Erythroblast (primary cell): Measurements from ENCODE around the gene PLS1.
"Not testable (repeated sequence)": the region's sequence is repeated elsewhere in the genome, so short reads cannot be mapped to it uniquely, and the experiment has no call there.

Experiments used
- GATA1 ChIP-seq: IDR thresholded peaks from 2 replicates; pipeline ENCODE4 v1.6.1; 2011; ENCODE audit warnings: low read depth, mild to moderate bottlenecking, control low read depth, low read length, moderate library complexity
- POLR2A ChIP-seq: IDR thresholded peaks from 2 replicates; pipeline ENCODE4 v1.6.1; 2011; ENCODE audit warnings: mild to moderate bottlenecking, low read length

GRCh38 chr3:142752605-142753004 lies 156.4 kb downstream of the PLS1 start:
- not testable (repeated sequence) for TF ChIP-seq POLR2A, GATA1
